Ureter (tissue), 1 donor: ENCODE results near the gene SMARCAD1. TPM values are rescaled to one million over a fixed set of nuclear protein-coding genes. Genes with fewer than 3 reads are reported as not detected.

Source experiments
- DNase-seq: peaks from one replicate; pipeline ENCODE4 v3.0.0-alpha.2; 2020; ENCODE audit warnings: low spot score
- total RNA-seq: library from RNA; stranded (reverse); gene quantifications from one replicate; pipeline ENCODE4 v1.2.4, GENCODE V29; 2023
- donor health status: DM: yes; HTN: yes; CAD: no.

The SMARCAD1 gene, protein sequence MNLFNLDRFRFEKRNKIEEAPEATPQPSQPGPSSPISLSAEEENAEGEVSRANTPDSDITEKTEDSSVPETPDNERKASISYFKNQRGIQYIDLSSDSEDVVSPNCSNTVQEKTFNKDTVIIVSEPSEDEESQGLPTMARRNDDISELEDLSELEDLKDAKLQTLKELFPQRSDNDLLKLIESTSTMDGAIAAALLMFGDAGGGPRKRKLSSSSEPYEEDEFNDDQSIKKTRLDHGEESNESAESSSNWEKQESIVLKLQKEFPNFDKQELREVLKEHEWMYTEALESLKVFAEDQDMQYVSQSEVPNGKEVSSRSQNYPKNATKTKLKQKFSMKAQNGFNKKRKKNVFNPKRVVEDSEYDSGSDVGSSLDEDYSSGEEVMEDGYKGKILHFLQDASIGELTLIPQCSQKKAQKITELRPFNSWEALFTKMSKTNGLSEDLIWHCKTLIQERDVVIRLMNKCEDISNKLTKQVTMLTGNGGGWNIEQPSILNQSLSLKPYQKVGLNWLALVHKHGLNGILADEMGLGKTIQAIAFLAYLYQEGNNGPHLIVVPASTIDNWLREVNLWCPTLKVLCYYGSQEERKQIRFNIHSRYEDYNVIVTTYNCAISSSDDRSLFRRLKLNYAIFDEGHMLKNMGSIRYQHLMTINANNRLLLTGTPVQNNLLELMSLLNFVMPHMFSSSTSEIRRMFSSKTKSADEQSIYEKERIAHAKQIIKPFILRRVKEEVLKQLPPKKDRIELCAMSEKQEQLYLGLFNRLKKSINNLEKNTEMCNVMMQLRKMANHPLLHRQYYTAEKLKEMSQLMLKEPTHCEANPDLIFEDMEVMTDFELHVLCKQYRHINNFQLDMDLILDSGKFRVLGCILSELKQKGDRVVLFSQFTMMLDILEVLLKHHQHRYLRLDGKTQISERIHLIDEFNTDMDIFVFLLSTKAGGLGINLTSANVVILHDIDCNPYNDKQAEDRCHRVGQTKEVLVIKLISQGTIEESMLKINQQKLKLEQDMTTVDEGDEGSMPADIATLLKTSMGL
- 39.7 TPM for total RNA-seq

DNA sequence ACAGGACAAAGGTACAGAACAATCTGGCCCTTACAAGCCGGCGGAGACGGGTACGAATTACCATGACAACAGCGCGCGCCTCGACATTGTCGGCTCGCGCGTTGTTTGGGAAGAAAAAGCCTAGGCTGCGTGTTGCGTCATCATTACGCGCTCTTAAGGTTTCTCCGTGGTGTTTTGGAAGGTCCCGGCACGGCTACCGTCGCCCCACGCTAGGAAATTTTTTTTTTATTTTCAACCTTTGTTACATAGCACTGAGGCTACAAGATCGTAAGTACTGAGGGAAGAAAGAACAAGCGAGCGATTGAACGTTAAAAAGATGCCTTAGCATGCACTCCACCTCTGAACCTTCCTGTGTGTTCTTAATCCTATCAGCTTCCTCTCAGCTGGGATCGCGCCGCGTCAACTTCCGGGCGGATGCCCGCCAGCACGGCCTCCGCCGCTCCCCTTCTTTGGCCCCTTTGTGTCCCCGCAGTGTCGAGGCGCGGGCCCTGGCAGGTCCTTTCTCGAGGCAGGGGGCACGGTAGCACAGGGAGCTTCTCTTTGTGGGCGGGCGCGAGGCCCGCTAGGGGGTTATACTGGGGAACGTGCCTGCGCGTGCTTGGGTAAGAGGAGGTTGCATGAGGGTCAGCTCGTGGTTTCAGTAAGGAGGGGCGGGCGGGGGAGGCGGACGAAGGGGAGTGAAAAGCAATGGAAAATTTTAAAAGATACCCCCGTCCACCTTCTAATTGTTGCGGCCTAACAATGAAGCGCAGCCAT lies at the start of gene SMARCAD1:
Gene SMARCAD1 (plus strand): TSS at position 397 of the 756 bp plus-strand sequence. CDS start 530 bp downstream, outside the sequence.
- DNase-seq, result peak; percentile 93

DNA sequence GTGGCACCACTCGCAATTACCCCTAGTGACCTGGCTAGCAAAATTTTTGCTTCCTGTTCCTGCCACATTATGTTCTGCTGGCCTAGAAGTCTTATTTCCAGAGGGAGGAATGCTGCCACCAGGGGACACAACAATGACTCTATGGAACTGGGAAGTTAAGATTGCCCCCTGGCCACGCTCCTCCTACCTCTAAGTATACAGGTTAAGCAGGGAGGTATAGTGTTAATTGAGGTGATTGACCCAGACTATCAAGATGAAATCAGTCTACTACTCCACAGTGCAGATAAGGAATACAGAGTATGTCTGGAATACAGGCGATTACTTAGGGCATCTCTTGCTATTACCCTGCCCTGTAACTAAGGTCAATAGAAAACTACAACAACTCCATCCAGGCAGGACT lies 48.8 kb upstream of the SMARCAD1 start:
- DNase-seq, result no peak

DNA sequence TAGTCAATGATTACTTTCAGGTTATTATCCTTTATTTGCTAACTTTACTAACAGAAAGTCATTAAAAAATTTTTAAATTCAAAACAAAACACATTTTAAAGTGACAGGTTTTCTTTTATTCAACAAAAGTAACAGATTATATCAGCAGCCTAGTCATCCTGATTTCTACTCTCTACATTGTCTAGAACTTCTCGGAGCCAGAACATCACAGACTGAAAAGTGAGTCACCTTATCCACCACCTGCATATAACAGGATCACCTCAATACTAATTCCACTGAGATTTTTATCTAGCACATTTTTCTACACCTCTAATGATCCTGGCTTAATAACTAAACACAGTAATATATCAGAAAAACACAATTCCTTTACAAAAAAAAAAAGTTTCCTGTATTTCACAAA lies 47.9 kb upstream of the SMARCAD1 start:
- DNase-seq, result no peak

DNA sequence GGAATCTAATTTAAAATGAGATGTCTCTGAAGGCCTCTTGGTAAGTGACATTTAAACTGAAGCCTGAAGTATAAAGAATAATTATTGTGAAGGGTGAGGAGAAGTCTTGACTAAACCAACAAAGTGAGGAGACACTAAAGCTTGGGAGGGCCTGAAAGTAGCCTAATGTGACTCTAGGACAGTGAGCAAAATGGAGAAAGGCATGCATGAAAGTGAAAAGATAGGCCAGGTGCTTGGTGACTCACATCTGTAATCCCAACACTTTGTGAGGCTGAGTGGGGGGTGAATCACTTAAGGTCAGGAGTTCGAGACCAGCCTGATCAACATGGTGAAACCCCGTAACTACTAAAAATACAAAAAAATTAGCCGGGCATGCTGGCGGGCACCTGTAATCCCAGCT lies 46.9 kb upstream of the SMARCAD1 start:
- DNase-seq, result no peak

DNA sequence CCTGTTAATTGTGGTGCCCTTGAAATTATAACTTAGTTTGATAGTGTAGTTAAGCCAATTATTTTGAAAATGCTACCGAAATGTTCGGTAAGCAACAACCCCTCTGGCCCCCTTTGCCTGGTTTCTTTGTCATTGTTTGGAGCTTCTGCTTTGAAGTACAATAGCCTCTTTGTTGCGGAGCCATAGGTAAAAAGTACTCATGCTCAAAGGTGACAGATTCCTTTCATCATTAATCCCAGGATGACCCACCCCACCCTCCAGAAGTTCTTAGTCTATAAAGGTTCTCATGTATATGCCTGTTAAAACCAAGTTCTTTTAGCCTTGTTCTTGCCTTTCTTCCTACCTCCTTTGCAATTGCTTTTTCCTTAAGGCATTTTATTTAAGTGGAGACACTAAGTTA lies 42.4 kb upstream of the SMARCAD1 start:
- no peak for DNase-seq

DNA sequence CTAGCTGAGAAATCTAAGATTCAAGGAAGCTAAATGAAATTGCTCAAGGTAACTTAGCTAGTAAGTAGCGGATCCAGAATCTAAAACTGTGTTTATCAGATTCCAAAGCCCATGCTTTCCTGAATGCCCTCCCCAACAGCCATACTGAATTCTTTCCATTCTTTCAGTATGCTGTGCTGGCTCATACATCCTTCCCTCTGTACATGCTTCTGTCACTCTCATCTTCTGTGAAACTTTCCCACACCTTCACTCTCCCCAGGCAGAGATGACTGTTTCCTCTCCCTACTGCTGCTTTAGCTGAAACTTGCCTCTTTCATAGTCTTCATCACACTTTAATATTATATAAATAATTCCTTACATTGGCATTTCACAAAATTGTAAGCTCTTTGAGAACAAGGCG lies 39.3 kb upstream of the SMARCAD1 start:
- DNase-seq, result no peak

DNA sequence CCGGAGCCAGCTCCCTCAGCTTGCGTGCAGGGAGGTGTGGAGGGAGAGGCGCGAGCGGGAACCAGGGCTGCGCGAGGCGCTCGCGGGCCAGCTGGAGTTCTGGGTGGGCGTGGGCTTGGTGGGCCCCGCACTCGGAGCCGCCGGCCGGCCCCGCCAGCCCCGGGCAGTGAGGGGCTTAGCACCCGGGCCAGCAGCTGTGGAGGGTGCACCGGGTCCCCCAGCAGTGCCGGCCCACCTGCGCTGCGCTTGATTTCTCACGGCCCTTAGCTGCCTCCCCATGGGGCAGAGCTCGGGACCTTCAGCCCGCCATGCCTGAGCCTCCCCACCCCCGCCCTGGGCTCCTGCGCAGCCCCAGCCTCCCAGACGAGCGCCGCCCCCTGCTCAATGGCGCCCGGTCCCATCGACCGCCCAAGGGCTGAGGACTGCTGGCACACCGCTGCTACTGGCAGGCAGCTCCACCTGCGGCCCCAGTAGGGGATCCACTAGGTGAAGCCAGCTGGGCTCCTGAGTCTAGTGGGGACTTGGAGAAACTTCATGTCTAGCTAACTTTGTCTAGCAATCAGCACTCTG lies 37.8 kb upstream of the SMARCAD1 start:
- no peak for DNase-seq

DNA sequence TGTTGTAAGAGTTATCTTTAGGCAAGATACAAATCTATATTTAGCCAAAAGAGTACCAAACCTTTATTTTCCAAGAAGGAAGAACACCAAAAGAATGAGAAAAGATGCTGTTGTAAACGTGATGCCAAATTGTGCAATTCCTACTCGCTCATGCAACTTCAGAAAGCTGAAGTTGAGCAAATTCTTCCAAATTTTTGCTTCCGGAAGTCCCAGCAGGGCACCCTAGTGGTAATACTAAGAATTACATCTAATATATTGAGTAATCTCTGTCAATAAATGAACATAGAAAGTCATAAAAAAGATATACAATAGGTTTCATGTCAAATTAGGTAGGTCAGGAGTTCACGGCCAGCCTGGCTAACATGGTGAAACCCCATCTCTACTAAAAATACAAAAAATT lies 36.0 kb upstream of the SMARCAD1 start:
- no peak for DNase-seq

DNA sequence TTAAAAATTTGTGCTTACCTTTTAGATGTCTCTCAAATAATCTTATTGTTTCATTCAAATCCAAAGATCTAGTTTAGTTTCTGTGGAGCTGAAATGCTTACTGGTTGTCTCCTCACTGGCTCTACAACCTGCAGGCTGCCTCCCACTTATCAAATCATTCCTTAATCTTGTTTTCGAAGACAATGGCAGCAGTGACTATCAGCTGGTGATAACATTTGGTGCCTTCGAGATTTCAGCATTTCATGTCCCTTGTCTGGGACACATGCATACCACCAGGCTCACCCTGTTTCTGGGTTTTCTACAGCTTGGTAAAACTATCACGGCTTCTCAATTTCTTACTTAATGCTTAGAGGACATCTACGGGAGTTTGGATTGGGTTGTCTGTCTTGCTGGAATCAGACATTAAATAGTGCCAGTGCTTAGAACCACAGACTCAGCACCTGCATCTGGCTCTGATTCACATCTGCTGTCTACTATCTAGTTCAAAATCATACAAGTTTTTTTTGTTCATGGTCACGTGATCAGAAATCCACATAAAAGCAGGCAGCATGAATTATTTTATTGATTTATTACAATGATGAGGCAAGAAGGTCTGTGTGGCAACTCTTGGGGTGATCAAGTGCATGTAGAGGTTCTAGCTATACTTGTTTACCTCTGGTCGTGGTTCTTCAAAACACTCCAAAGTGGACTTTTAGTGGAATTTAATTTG lies 32.0 kb upstream of the SMARCAD1 start:
- DNase-seq, result no peak

DNA sequence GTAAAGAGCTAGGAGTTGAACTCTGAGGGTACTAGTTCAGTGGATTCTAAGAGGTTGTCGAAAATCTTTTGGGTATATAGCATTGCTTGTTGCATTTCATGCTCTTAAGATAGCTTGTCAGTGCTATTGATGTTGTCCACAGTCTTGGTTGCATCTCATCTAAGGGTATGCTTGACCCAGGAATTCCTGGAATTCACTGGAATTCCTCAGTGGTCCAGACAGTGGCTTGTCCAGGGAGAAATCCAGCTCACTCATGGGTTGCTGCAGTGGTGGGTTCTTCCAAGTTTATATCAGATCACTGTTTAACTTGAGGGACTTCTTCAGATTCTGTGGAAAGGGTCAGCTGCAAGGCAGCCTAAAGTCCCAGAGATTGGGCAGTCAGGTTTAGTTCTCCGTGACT lies 29.8 kb upstream of the SMARCAD1 start:
- no peak for DNase-seq

DNA sequence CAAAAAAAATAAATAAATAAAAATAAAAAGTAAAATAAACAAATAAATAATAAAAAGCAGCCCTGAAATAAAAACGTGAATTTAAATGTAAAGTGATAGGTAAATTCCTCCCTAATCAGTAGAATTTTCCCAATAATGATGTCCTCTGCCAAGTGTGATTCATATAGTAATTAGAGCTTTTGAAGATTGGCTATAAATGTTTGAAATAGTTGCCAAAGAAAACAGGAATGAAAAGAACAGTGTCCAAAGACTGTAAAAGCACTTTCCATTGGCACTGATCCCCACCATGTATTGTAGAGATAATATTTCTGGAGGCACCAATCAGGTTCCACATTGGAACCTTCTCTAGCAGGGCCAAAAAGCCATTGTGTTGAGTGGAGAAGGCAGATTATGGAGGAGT lies 25.9 kb upstream of the SMARCAD1 start:
- no peak for DNase-seq

DNA sequence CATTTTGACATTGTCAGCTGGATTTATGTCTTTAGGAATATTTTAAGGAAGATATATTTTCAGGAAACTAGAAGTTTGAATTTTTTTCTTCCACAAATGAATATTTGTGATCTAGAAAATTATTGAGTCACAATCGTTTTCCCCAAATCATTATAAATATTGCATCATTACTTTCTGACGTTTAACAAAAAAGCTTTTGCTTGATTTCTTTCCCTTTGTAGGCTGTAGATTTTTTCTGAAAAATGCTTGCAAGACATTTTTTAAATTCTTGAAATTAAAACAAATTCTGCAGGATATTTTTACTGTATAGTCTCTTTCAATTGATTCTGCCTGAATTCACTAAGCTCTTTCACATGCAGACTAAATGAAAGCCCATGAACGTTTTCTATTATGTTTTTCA lies 4.9 kb upstream of the SMARCAD1 start:
- no peak for DNase-seq

DNA sequence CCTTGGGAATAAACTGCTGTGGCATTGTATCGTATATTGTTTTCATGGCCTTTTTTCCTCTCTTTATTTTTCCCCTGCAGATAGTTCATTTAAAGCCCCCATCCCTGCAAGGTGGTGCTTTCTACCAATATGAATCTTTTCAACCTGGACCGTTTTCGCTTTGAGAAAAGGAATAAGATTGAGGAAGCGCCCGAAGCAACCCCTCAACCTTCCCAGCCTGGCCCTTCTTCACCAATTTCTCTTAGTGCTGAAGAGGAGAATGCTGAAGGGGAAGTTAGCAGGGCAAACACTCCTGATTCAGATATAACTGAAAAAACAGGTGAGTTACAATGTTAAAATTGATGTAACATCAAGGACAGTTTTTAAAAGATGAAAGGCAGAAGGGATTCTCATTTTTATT lies 601 bp downstream of the SMARCAD1 start:
- no peak for DNase-seq

DNA sequence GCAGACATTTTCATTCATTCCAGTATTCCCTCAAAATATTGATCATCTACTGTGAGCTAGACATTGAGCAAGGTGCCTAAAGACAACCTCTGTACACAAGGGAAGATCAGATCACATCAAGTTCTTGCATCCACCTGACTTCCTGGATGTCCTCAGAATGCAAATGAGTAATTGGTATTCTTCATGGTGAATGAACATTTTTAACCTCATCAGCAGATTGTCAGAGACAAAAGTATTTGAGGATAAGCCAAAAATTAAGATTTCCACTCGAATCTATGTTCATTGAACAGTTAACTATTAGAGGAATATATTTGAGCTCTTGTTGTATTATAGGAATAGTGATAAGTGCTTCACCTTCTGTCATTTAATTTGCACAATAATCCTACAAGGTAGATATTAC lies 1.3 kb downstream of the SMARCAD1 start:
- no peak for DNase-seq

DNA sequence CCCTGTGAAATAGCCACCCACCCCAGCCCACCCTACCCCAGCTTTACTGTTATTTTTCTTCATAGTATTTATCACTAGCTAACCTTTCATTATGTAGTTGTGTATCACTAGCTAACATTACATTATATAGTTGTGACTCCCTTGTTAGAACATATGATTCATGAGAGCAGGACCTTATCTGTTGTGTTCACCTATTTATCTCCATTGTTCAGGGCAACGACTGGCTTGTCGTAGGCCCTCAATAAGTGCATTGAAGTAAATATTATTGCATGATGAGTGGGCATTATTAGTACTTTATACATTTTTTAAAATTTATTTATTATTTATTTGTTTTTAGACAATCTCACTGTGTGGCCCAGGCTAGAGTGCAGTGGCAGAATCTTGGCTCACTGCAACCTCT lies 4.2 kb downstream of the SMARCAD1 start:
- DNase-seq, result no peak

DNA sequence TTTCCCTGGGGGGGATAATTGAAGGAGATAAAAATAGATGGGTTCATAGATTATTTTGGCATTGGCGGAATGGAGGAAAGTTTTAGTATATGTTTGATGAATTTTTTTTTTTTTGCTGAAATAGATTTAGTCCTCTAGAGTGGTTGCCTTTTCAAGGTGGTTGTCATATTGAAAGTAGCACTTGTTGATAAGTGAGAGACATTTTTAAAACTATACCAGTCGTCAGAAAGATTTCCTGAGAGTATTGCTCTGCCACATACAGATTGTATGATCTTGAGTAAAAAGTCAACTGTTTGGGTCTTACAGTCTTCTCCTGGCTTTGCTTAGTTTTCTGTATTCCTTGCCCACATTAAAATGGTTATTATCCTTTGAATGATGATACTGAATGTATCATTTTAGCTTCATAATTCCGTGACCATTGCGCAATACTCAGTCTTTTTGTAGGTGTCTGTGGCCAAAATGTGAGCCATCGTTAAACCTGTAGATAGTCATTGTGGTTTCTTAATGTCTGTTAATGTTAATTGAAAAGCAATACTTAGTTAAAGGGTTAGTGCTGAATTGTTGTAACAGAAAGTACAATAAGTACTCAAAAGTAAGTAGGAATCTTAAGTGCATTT lies 7.1 kb downstream of the SMARCAD1 start:
- DNase-seq, result no peak

DNA sequence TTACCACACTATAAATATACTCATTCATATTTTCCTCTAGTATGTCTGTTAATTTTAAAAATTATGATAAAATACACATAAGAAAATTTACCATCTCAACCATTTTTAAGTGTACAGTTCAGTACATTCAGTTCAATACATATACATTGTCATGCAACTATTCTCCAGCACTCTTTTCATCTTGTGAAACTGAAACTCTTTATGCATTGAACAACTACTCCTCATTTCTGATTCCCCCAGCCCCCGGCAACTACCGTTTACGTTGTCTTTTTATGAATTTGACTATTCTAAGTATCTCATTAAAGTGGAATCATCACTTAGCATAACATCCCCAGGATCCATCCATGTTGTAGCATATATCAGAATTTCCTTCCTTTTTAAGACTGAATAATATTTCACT lies 8.7 kb downstream of the SMARCAD1 start:
- DNase-seq, result no peak

DNA sequence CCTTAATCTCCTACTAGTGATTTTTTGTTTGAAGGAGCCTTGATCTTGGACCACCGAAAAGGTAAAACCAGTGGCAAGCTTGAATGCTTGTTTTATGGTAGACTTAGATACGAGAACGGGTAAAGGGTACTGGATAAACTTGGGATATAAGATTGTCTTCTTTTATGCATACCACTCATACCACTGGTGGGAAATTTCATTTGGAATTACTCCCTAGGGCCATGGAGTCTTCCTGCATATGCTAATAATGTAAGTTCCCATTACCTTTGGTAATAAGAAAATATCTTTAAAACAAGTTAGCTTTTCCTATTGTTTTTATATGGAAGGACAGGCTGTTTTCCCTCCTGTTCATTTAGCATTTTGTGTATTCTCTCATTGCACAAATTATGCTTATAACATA lies 11.7 kb downstream of the SMARCAD1 start:
- no peak for DNase-seq

DNA sequence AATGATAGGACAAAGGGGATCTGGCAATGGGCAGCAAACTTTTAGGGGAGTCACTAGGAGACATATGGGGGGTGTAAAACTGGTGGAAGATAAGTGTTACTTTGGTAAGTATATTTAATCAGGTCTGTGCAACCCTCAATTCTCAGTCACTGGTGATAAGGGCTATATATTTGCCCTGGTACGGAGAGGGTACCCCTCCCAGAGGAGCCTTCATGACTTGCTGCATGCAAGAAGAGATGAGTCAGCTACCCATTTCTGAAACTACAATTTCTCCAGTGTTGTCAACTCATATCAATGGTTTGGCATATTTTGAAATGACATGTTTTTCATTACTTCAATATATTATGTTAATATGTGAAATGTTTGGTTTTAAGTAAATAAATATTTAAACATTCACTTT lies 14.3 kb downstream of the SMARCAD1 start:
- DNase-seq, result no peak

DNA sequence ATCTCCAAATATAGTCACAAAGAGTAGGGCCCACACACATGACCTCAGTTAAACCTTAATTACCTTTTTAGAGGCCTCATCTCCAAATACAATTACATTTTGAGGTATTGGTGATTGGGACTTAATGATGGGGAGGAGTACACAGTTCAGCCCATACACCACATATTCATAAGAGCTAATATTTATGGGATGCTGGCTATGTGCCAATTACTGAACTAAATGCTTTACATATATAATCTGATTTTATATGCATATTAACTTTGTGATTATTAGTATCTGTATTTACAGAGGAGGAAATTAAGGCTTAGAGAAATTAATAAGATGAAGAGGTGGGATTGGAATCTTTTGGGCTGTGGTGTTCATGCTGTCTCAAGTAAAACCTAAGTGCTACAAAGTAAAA lies 17.8 kb downstream of the SMARCAD1 start:
- no peak for DNase-seq

DNA sequence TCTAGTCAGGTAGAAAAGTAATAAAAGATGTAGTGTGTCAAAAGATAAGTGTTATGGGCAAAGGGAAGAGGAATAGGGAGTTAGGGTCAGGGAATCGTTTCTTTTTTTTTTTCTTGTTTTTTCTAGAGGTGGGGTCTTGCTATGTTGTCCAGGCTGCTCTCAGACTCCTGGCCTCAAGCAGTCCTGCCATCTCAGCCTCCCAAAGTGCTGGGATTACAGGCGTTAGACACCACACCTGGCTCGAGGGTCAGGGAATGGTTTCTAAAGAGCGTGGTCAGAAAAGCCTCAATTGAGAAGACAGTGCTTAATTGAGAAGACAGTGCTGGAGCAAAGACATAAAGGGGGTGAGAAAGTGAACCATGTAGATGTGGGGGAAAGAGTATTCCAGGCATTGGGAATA lies 19.1 kb downstream of the SMARCAD1 start:
- DNase-seq, result no peak
